Smooth muscle cell (in vitro differentiated cells): ENCODE data around the gene SLC44A1. TPM values are rescaled to one million over a fixed set of nuclear protein-coding genes. Genes with fewer than 3 reads are reported as not detected.

Source experiments
- DNase-seq: peaks from one replicate; lab custom pipeline; 2025; ENCODE audit not compliant: unreplicated experiment; lab: John Stamatoyannopoulos, UW
- H2AFZ ChIP-seq: fragments of 200-600 bp; sonication (generic); 2 replicates; pipeline ENCODE4 v1.6.0; 2016; ENCODE audit warnings: antibody characterized with exemption, low read depth, mild to moderate bottlenecking
- H3F3A ChIP-seq: fragments of 200-600 bp; sonication (generic); 2 replicates; pipeline ENCODE4 v1.6.0; 2017; ENCODE audit warnings: antibody characterized with exemption, low read depth
- H3K27ac ChIP-seq: fragments of 200-600 bp; sonication (generic); 2 replicates; pipeline ENCODE4 v1.5.1; 2016; ENCODE audit warnings: low read depth, mild to moderate bottlenecking
- H3K27me3 ChIP-seq: fragments of 200-600 bp; sonication (generic); 2 replicates; pipeline ENCODE4 v1.6.1; 2016; ENCODE audit warnings: low read depth, mild to moderate bottlenecking
- H3K36me3 ChIP-seq: fragments of 200-600 bp; sonication (generic); 2 replicates; pipeline ENCODE4 v1.5.1; 2016; ENCODE audit warnings: low read depth
- H3K4me1 ChIP-seq: fragments of 200-600 bp; sonication (generic); 2 replicates; pipeline ENCODE4 v1.5.1; 2016; ENCODE audit warnings: low read depth
- H3K4me2 ChIP-seq: fragments of 200-600 bp; sonication (generic); 2 replicates; pipeline ENCODE4 v1.6.0; 2016; ENCODE audit warnings: mild to moderate bottlenecking
- H3K4me3 ChIP-seq: fragments of 200-600 bp; sonication (generic); 2 replicates; pipeline ENCODE4 v1.5.1; 2016; ENCODE audit warnings: mild to moderate bottlenecking
- H3K79me2 ChIP-seq: fragments of 200-600 bp; sonication (generic); 2 replicates; pipeline ENCODE4 v1.6.0; 2016; ENCODE audit warnings: low read depth, mild to moderate bottlenecking
- H3K9ac ChIP-seq: fragments of 200-600 bp; sonication (generic); 2 replicates; pipeline ENCODE4 v1.6.0; 2016; ENCODE audit warnings: low read depth
- H3K9me3 ChIP-seq: fragments of 200-600 bp; sonication (generic); replicated peaks from 2 replicates; pipeline ENCODE4 v1.5.1; 2016; ENCODE audit warnings: low read depth
- H4K20me1 ChIP-seq: fragments of 200-600 bp; sonication (generic); 2 replicates; pipeline ENCODE4 v1.6.0; 2016; ENCODE audit warnings: low read depth
- WGBS: methylation state at CpG from one replicate; pipeline ENCODE4 v1.1.7; 2016; ENCODE audit warnings: low lambda C conversion rate; 5-methylcytosine and 5-hydroxymethylcytosine counted together
- polyA plus RNA-seq: library from polyadenylated mRNA; unstranded; fragments of >200 nt; fragmentation: Nextera tagmentation; extraction: Ambion mirVana; gene quantifications from 2 replicates; pipeline ENCODE4 v1.2.1, GENCODE V29; 2016
- total RNA-seq: library from RNA; depleted of rRNA; stranded (reverse); fragments of >200 nt; gene quantifications from 2 replicates; pipeline ENCODE4 v1.2.3, GENCODE V29; 2014
- TF ChIP-seq, protein P1 (sequence below): fragments of 200-600 bp; sonication (generic); IDR thresholded peaks from 2 replicates; pipeline ENCODE4 v1.5.1; 2017; ENCODE audit warnings: borderline replicate concordance, mild to moderate bottlenecking, antibody characterized with exemption; ENCODE audit not compliant: insufficient read depth, poor library complexity, severe bottlenecking

SLC44A1 gene
- total and polyA plus RNA-seq, 2 experiments from 2014 or later = 14.0 to 22.2 TPM

DNA sequence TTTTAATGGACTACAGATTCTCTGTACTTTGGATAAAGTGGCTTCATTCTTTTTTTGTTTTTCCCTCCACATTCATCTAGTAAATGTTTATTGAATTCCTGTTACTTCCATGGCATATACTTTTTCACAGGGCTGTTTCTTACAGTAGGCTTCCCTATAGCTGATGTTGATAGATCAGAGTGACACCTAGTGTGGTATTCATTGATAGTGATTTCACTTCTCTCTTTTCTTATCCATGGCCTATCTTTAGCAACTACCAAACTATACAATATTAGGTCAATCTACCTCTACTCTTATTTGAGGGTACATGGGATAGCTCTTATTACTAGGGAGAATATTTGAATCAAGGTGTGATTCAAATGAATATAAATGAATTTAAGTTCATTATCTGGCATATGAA lies 239.2 kb downstream of the SLC44A1 start:
- Histone ChIP-seq H4K20me1 (peaks cover 7% of the 10 kb centered on the region), H3K79me2 (no peaks in the 10 kb centered on the region), H3F3A (no peaks in the 10 kb centered on the region), H3K4me2 (no peak overlapping the region), H3K9me3 (no peaks in the 10 kb centered on the region), H3K4me1 (no peaks in the 10 kb centered on the region), H2AFZ (no peak overlapping the region), H3K27ac (no peak overlapping the region), H3K36me3 (no peaks in the 10 kb centered on the region), H3K9ac (no peak overlapping the region), H3K27me3 (no peaks in the 10 kb centered on the region), H3K4me3 (no peak overlapping the region)
- TF ChIP-seq, protein P1, sequence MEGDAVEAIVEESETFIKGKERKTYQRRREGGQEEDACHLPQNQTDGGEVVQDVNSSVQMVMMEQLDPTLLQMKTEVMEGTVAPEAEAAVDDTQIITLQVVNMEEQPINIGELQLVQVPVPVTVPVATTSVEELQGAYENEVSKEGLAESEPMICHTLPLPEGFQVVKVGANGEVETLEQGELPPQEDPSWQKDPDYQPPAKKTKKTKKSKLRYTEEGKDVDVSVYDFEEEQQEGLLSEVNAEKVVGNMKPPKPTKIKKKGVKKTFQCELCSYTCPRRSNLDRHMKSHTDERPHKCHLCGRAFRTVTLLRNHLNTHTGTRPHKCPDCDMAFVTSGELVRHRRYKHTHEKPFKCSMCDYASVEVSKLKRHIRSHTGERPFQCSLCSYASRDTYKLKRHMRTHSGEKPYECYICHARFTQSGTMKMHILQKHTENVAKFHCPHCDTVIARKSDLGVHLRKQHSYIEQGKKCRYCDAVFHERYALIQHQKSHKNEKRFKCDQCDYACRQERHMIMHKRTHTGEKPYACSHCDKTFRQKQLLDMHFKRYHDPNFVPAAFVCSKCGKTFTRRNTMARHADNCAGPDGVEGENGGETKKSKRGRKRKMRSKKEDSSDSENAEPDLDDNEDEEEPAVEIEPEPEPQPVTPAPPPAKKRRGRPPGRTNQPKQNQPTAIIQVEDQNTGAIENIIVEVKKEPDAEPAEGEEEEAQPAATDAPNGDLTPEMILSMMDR = no peak
- DNase-seq = no peak

- DNase-seq = no peak
- no peak overlapping the region for H3K4me2 ChIP-seq
- no peaks in the 10 kb centered on the region for H3K36me3 ChIP-seq
- no peak overlapping the region for H3K9ac ChIP-seq
- H3K4me1 ChIP-seq = no peaks in the 10 kb centered on the region
- WGBS = 90% methylated on average over 2 of the region's 2 CpGs
- no peaks in the 10 kb centered on the region for H3K27me3 ChIP-seq
- no peak overlapping the region for H3K27ac ChIP-seq
- H3K9me3 ChIP-seq = no peaks in the 10 kb centered on the region
- TF ChIP-seq, protein P1 = no peak
- peaks cover 5% of the 10 kb centered on the region for H4K20me1 ChIP-seq
- no peaks in the 10 kb centered on the region for H3F3A ChIP-seq
- H3K79me2 ChIP-seq = no peaks in the 10 kb centered on the region
- H3K4me3 ChIP-seq = no peak overlapping the region
- no peak overlapping the region for H2AFZ ChIP-seq
These were observed 239.8 kb downstream of the SLC44A1 start for GRCh38 chr9:105484226-105484625.

DNA sequence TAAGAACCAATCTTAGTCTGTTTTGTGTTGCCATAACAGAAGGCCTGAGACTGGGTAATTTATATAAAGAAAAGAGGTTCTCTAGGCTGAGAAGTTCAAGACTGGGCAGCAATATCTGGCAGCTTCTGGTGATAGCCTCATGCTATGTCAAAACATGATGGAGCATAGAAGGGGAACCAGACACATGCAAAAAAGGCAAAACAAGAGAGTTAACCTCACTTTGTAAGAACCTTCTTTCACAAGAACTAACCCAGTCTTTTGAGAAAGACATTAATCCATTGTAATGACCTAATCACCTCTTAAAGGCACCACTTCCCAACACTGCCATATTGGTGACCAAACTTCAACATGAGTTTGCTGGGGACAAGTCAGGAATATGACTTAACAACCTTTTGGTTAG lies 240.7 kb downstream of the SLC44A1 start:
- H3K4me1 ChIP-seq = no peaks in the 10 kb centered on the region
- no peak overlapping the region for H3K9ac ChIP-seq
- H4K20me1 ChIP-seq = peaks cover 4% of the 10 kb centered on the region
- no peaks in the 10 kb centered on the region for H3K36me3 ChIP-seq
- DNase-seq = no peak
- H3K79me2 ChIP-seq = no peaks in the 10 kb centered on the region
- H3K9me3 ChIP-seq = no peaks in the 10 kb centered on the region
- H3F3A ChIP-seq = no peaks in the 10 kb centered on the region
- no peak overlapping the region for H2AFZ ChIP-seq
- TF ChIP-seq, protein P1 = no peak
- no peak overlapping the region for H3K4me3 ChIP-seq
- H3K27me3 ChIP-seq = no peaks in the 10 kb centered on the region
- H3K4me2 ChIP-seq = no peak overlapping the region
- no peak overlapping the region for H3K27ac ChIP-seq

Other genes starting within 250 kb of the SLC44A1 start
- 7.5 TPM in 2 replicates for gene FSD1L, start 203.4 kb downstream of the SLC44A1 start, total RNA-seq
- 1.0 and 3.2 TPM in 2 replicates for gene FSD1L, start 203.4 kb downstream of the SLC44A1 start, polyA plus RNA-seq